ENCODE measurements around the gene CPXM2.

- TF ChIP-seq ELK1 (CRISPR knock-in tag; IDR thresholded peaks at IDR 0.05) (no peak), SIN3A (IDR thresholded peaks at IDR 0.05; ENCODE audit: borderline replicate concordance in 2 of 2, control insufficient read depth in 1 of 2, low read depth in 2 of 2, low read length in 2 of 2) (no peak), GTF2A2 (tag; IDR thresholded peaks at IDR 0.05) (no peak)
Measured at GRCh38 chr10:123884351-123884906, 7.2 kb downstream of the CPXM2 start.

All from K562 (cell line).